Esophagus muscularis mucosa (tissue), 4 donors: ENCODE data around the gene PLIN5. TPM values are rescaled to one million over a fixed set of nuclear protein-coding genes. Genes with fewer than 3 reads are reported as not detected.

Experiments
- DNase-seq: peaks from one replicate; pipeline ENCODE4 v3.0.0-alpha.2; 2017; ENCODE audit errors: extremely low spot score
- H3K27ac ChIP-seq, 4 donors: fragments of 200-600 bp; sonication (generic); replicated peaks in 1 of 4; 1 replicate in 3 of 4; 2 replicates in 1 of 4; pipeline ENCODE4 v1.5.1; 2016 to 2019; ENCODE audit warnings: mild to moderate bottlenecking in 1 of 4
- H3K27me3 ChIP-seq, 4 donors: fragments of 200-600 bp; sonication (generic); one replicate each; pipeline versions ENCODE4 v1.5.1 to v1.6.0; 2016 to 2019
- H3K36me3 ChIP-seq, 4 donors: fragments of 200-600 bp; sonication (generic); one replicate each; pipeline ENCODE4 v1.5.1; 2016 to 2019
- H3K4me1 ChIP-seq, 4 donors: fragments of 200-600 bp; sonication (generic); one replicate each; pipeline ENCODE4 v1.5.1; 2016 to 2019
- H3K4me3 ChIP-seq, 4 donors: fragments of 200-600 bp; sonication (generic); 1 replicate in 2 of 4; 2 replicates in 2 of 4; pipeline ENCODE4 v1.5.1; 2016 to 2019; ENCODE audit warnings: mild to moderate bottlenecking in 4 of 4, moderate library complexity in 1 of 4
- H3K9me3 ChIP-seq, 4 donors: fragments of 200-600 bp; sonication (generic); 1 replicate in 3 of 4; 2 replicates in 1 of 4; pipeline ENCODE4 v1.5.1; 2016 to 2019
- CTCF ChIP-seq, 3 experiments: fragments of 200-600 bp in 2 of 3; fragments of 450-650 bp in 1 of 3; sonication (generic) in 2 of 3; IDR thresholded peaks; one replicate each; pipeline ENCODE4 v1.5.1; 2017 to 2019; ENCODE audit warnings: antibody characterized with exemption in 3 of 3, mild to moderate bottlenecking in 2 of 3, moderate library complexity in 1 of 3
- EP300 ChIP-seq: sonication (generic); formaldehyde crosslinking; IDR thresholded peaks from one replicate; pipeline ENCODE4 v1.6.1; 2017; ENCODE audit warnings: antibody characterized with exemption
- POLR2A ChIP-seq: fragments of 450-650 bp; IDR thresholded peaks from one replicate; pipeline ENCODE4 v1.6.1; 2017; ENCODE audit warnings: antibody characterized with exemption, moderate library complexity, mild to moderate bottlenecking, low read depth
- POLR2AphosphoS5 ChIP-seq, 2 donors: sonication (generic); formaldehyde crosslinking; IDR thresholded peaks; one replicate each; pipeline ENCODE4 v1.6.1; 2017; ENCODE audit warnings: antibody characterized with exemption in 2 of 2
- WGBS: methylation state at CpG from one replicate; pipeline ENCODE4 v1.1.5; 2018; 5-methylcytosine and 5-hydroxymethylcytosine counted together
- intact Hi-C: fragments of 100-400 bp; cut with DNase I; formaldehyde crosslinking; loops from one replicate; pipeline ENCODE4 v1.15.1; 2023
- total RNA-seq, 4 donors: library from RNA; depleted of rRNA; stranded (reverse); fragments of >200 nt; gene quantifications; one replicate each; pipeline versions ENCODE4 v1.1.0 to v1.2.1, GENCODE V29; 2016

Gene PLIN5
- total RNA-seq, 4 donors from 2014 or later = 7.9 to 11.9 (median 9.1) TPM

DNA sequence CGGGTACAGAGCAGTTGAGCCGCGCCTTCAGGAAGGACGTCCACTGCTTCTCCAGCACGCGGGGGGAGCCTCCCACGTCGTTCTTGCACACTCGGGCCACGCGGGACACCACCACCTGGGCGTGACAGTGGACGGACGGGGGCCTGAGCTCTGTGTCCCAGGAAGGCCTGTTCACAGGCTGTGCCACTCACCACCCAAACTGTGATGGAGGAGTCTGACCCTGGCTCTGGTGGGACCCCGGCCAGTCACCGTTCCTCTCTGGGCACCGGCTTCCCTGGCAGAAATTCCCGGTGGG lies 17.4 kb upstream of the PLIN5 start:
- TF ChIP-seq POLR2AphosphoS5 (IDR thresholded peaks at IDR 0.05) (no peak), CTCF (IDR thresholded peaks at IDR 0.05) (no peak), EP300 (no peak), POLR2A (no peak)
- Histone ChIP-seq H3K4me3 (no peak overlapping the region), H3K9me3 (no peaks in the 10 kb centered on the region), H3K27me3 (peaks cover 0 to 29% (median 0%) of the 10 kb centered on the region in 4 donors), H3K27ac (no peak overlapping the region), H3K36me3 (peaks cover 0 to 93% (median 17%) of the 10 kb centered on the region in 4 donors), H3K4me1 (peaks cover 0 to 4% (median under 1%) of the 10 kb centered on the region in 4 donors)
- DNase-seq = no peak
- intact Hi-C loops = no loop called here
- 88% methylated on average over 16 of the region's 18 CpGs for WGBS

GRCh38 chr19:4550479-4551050 lies 15.5 kb upstream of the PLIN5 start:
- no peak for TF ChIP-seq CTCF (IDR thresholded peaks at IDR 0.05)
- no peak for TF ChIP-seq EP300
- no peak for TF ChIP-seq POLR2A
- TF ChIP-seq POLR2AphosphoS5 (IDR thresholded peaks at IDR 0.05) = no peak
- intact Hi-C loops = no loop called here
- no peaks in the 10 kb centered on the region for H3K9me3 ChIP-seq
- H3K4me1 ChIP-seq = no peaks in the 10 kb centered on the region
- 87% methylated on average over 22 of the region's 26 CpGs for WGBS
- no peak overlapping the region for H3K27ac ChIP-seq
- H3K4me3 ChIP-seq = no peak overlapping the region
- peaks cover 0 to 27% (median 0%) of the 10 kb centered on the region in 4 donors for H3K27me3 ChIP-seq
- DNase-seq = no peak
- H3K36me3 ChIP-seq = peaks cover 0 to 90% (median 13%) of the 10 kb centered on the region in 4 donors

GRCh38 chr19:4550018-4550417 lies 15.0 kb upstream of the PLIN5 start:
- no peak for DNase-seq
- TF ChIP-seq CTCF (IDR thresholded peaks at IDR 0.05) (no peak), POLR2A (no peak), EP300 (no peak), POLR2AphosphoS5 (IDR thresholded peaks at IDR 0.05) (no peak)
- intact Hi-C loops = no loop called here

GRCh38 chr19:4548238-4548584 lies 13.2 kb upstream of the PLIN5 start:
- Histone ChIP-seq H3K27ac (no peak overlapping the region), H3K36me3 (peaks cover 0 to 66% (median 7%) of the 10 kb centered on the region in 4 donors), H3K4me1 (no peaks in the 10 kb centered on the region), H3K9me3 (no peaks in the 10 kb centered on the region), H3K4me3 (no peak overlapping the region), H3K27me3 (peaks cover 0 to 27% (median 0%) of the 10 kb centered on the region in 4 donors)
- no peak for TF ChIP-seq EP300
- TF ChIP-seq POLR2A = no peak
- no peak for TF ChIP-seq CTCF (IDR thresholded peaks at IDR 0.05)
- no peak for TF ChIP-seq POLR2AphosphoS5 (IDR thresholded peaks at IDR 0.05)
- WGBS = 80% methylated on average over 12 of the region's 14 CpGs
- intact Hi-C loops = no loop called here
- DNase-seq = no peak

More at GRCh38 chr19:4550018-4550417, 15.0 kb upstream of the PLIN5 start:
- Histone ChIP-seq H3K9me3 (no peaks in the 10 kb centered on the region), H3K27ac (no peak overlapping the region), H3K27me3 (peaks cover 0 to 27% (median 0%) of the 10 kb centered on the region in 4 donors), H3K4me1 (no peaks in the 10 kb centered on the region), H3K4me3 (no peak overlapping the region), H3K36me3 (peaks cover 0 to 84% (median 9%) of the 10 kb centered on the region in 4 donors)
- 81% methylated on average over 10 of the region's 18 CpGs for WGBS
